Astrocyte of the cerebellum (primary cell): ENCODE results near the gene PRDM15.
A peak's percentile ranks its signal among the peaks of the same experiment; 100 is the strongest.

Experiments
- DNase-seq: peaks from one replicate; pipeline ENCODE4 v3.0.0-alpha.2; 2011; ENCODE audit warnings: low read depth
- H3K4me3 ChIP-seq: 2 replicates; pipeline ENCODE4 v1.5.1; 2011; ENCODE audit warnings: mild to moderate bottlenecking, low read depth, low read length, moderate library complexity
- in situ Hi-C: cut with HindIII; loops from 2 replicates; pipeline ENCODE4 v1.10.0; 2017; ENCODE audit warnings: low sequenced_read_pairs
- TF ChIP-seq, protein P1 (sequence below): IDR thresholded peaks from 2 replicates; pipeline ENCODE4 v1.5.1; 2012; ENCODE audit warnings: low read length, low read depth, moderate library complexity, mild to moderate bottlenecking; ENCODE audit errors: missing control alignments

The PRDM15 gene

DNA sequence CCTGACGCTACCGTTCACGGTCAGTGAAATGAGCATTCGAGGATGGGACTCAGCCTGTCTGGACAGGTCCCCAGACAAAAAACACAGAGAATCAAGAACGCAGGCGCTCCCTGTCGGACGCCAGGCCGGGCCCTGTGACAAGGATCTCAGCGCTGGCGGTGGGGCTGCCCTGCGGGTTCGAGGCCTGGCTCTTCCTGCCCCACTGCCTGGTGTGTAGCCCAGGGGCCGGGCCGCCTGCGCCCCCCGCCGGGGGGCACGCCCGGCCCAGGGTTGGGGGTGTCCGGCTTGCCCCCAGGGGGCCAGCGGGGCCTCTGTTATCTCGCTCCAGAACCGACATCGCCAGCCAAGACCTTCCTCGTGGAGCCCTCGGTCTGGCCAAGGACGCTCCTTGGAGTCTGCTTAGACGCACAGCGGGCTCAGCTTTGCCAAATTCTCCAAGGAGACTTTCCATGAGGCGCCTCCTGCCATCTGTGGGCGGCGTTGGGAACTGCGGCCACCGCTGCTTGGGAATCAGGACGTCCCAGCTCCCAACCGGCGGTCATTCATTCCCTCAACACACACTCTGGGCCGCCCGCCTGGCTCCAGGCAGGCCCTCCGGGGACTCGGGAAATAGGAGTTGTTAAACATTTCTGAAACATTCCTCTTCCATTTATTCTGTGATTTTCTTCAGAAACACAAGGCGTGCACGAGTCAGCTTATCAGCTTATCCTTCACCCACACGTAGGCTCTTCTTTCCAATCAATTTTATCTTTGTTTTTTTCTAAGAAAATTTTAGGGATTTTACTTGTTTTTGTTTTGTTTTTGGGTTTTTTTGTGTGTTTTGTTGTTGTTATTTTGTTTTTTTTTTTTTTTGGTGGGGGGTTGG, 101.0 kb downstream of the PRDM15 start:
- H3K4me3 ChIP-seq = no peak overlapping the region
- in situ Hi-C loops = loop anchor here (25.0 kb wide), 1 partner anchor 491 kb away; no protein-coding TSS in a partner anchor
- peak; percentile 86 for DNase-seq
- TF ChIP-seq, protein P1, sequence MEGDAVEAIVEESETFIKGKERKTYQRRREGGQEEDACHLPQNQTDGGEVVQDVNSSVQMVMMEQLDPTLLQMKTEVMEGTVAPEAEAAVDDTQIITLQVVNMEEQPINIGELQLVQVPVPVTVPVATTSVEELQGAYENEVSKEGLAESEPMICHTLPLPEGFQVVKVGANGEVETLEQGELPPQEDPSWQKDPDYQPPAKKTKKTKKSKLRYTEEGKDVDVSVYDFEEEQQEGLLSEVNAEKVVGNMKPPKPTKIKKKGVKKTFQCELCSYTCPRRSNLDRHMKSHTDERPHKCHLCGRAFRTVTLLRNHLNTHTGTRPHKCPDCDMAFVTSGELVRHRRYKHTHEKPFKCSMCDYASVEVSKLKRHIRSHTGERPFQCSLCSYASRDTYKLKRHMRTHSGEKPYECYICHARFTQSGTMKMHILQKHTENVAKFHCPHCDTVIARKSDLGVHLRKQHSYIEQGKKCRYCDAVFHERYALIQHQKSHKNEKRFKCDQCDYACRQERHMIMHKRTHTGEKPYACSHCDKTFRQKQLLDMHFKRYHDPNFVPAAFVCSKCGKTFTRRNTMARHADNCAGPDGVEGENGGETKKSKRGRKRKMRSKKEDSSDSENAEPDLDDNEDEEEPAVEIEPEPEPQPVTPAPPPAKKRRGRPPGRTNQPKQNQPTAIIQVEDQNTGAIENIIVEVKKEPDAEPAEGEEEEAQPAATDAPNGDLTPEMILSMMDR = peak; percentile 96

DNA sequence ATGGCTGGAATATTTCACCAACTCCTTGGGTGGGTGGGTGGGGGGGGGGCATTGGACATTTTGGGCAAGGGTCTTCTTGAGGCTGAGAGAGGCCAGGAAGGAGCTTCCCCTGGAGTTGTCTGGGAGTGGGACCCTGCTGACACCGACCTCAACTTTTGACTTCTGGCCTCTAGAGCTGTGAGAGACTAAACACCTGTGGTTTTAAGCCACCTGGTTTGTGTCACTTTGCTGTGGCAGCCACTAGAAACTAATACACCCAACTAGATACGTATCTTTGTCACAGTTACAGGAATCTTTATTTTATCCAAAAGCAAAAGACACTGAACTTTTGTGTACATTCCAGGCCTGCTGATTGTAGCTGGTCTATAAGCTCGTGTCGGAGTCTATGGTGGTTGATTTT, 102.4 kb downstream of the PRDM15 start:
- no peak for DNase-seq
- TF ChIP-seq, protein P1 = no peak
- no peak overlapping the region for H3K4me3 ChIP-seq
- in situ Hi-C loops = loop anchor here (25.0 kb wide), 1 partner anchor 489 kb away; no protein-coding TSS in a partner anchor

DNA sequence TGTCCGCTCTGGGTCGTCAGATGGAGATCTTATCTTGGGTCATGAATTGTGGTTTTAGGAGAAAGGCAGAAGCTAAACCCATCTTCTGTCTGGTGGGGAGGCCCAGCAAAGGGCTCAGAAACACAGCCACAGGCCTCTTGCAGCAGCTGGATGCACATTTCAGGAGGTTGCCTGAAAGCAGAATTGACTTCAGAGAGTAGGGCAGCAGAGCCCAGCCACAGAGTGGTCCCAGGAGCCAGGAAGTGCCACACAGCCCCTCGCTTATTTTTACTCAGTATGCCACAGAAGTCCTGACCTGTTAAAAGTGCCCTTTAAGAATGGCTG, 104.0 kb downstream of the PRDM15 start:
- in situ Hi-C loops = loop anchor here (25.0 kb wide), 1 partner anchor 488 kb away; no protein-coding TSS in a partner anchor
- DNase-seq = no peak
- TF ChIP-seq, protein P1 = no peak
- H3K4me3 ChIP-seq = no peak overlapping the region

DNA sequence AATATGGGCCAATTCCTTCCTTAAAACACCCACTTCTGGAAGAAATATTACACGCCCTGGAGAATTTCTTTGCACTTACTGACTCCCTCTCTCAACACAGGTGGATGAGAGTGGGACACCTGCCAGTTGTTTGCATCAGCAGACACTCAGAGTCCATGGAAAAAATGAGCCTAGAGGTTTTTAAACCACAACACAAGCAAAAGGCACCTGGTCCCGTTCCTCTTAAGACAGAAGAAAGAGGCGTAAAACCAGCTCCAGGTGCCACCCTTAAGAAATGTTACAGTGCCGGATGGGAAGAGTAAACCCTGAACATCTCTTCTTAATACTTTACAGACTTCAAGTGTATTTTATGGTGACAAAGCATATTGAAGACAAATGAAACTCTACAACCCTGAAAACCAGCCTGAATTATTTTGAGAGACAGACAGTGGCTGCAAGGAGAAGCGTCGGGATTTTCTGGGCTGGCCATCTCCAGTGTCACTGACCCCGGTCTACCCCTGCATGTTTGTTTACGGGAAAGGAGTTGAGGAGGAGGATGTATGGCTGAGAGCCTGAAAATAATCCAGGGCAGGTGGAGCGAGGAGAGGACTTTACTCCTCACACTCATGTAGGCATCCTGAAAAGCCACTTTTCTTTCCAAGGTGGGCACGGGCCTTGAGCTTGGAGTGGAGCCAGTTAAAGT, 104.5 kb downstream of the PRDM15 start:
- H3K4me3 ChIP-seq = no peak overlapping the region
- DNase-seq = no peak
- TF ChIP-seq, protein P1 = no peak
- in situ Hi-C loops = loop anchor here (25.0 kb wide), 1 partner anchor 487 kb away; no protein-coding TSS in a partner anchor

DNA sequence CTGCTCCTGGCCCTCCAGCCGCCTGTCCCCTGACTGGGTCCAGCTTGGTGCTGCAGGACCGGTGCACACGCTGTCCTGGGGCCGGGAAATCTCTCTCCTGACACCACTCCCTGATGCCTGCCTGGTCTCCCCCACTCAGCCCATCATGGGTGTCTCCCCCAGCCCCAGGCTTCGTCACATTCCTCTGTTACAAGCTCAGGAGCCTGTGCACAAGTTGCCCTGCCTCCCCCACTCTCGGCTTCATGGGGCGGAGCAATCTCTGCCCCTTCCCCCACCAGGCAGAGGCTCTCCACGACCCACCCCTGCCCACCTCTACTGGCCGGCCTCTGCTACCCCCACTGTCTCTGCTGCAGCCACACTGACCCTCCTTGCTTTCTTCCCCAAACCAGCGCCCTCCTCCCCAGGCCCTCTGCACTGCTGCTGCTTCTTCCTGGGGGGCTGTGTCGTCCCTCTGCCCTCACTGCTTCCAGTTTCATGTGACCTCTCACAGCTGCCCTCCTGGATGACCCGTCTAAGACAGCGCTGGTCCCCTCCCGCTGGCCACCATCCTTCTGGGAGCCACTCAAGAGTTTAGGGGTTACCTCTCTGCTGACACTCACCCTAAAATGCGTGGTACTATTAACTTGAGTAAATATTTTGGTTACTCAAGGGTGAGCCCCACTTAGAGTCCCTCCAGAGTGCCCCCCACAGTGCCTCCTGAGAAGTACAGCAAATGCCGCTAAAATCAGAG, 106.6 kb downstream of the PRDM15 start:
- no peak overlapping the region for H3K4me3 ChIP-seq
- DNase-seq = no peak
- TF ChIP-seq, protein P1 = no peak
- in situ Hi-C loops = no loop called here

DNA sequence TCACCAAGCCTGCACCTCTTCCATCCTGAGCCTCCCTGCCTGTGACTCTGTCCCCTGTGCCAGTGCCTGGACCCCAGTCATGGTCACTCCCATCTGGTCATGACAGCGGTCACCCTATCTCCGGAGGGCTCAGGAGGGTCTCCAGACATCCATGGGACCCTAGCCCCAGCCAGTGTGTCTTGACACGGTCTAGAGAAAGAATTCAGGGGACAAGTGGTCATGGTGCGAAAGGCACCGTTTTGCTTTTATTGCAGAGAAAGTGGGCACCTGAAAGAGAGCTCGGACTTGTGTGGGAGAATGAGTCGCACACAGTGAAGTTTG, 107.6 kb downstream of the PRDM15 start:
- H3K4me3 ChIP-seq = no peak overlapping the region
- DNase-seq = no peak
- in situ Hi-C loops = no loop called here
- TF ChIP-seq, protein P1 = no peak
